Keratinocyte (primary cell): Measurements from ENCODE around the gene ADRA1B. TPM values are rescaled to one million over a fixed set of nuclear protein-coding genes. Genes with fewer than 3 reads are reported as not detected.
A peak's percentile ranks its signal among the peaks of the same experiment; 100 is the strongest.

Experiments
- DNase-seq: peaks from one replicate; pipeline ENCODE4 v3.0.0-alpha.2; 2011; ENCODE audit warnings: low read depth, missing footprints, low spot score
- FAIRE-seq: peaks from 2 replicates; lab custom pipeline; 2011; peaks lifted over from hg19 to GRCh38; lab: Jason Lieb, UNC
- H2AFZ ChIP-seq: 2 replicates; pipeline ENCODE4 v1.6.0; 2012; ENCODE audit warnings: low read length, control low read depth, inconsistent platforms; ENCODE audit not compliant: control insufficient read depth
- H3K27ac ChIP-seq: 2 replicates; pipeline ENCODE4 v1.5.1; 2011; ENCODE audit warnings: low read length; ENCODE audit not compliant: control insufficient read depth, insufficient read depth
- H3K27me3 ChIP-seq: 3 replicates; pipeline ENCODE4 v1.6.0; 2011; ENCODE audit warnings: low read length; ENCODE audit not compliant: control insufficient read depth, insufficient read depth; ENCODE audit errors: extremely low read depth
- H3K36me3 ChIP-seq, 2 experiments: 2 replicates in 1 of 2; 3 replicates in 1 of 2; pipeline ENCODE4 v1.5.1; 2011; ENCODE audit warnings: low read length in 2 of 2, mild to moderate bottlenecking in 1 of 2; ENCODE audit not compliant: control insufficient read depth in 2 of 2, insufficient read depth in 2 of 2; ENCODE audit errors: extremely low read depth in 1 of 2
- H3K4me1 ChIP-seq: 3 replicates; pipeline ENCODE4 v1.5.1; 2011; ENCODE audit warnings: low read length; ENCODE audit not compliant: control insufficient read depth, insufficient read depth; ENCODE audit errors: extremely low read depth
- H3K4me2 ChIP-seq: 3 replicates; pipeline ENCODE4 v1.6.0; 2011; ENCODE audit warnings: low read depth, low read length; ENCODE audit not compliant: control insufficient read depth, insufficient read depth; ENCODE audit errors: extremely low read depth
- H3K4me3 ChIP-seq, 3 experiments: fragments of 200-600 bp in 1 of 3; sonication (generic) in 1 of 3; 2 replicates in 2 of 3; 3 replicates in 1 of 3; pipeline ENCODE4 v1.5.1; 2011 to 2016; ENCODE audit warnings: low read length in 3 of 3, mild to moderate bottlenecking in 3 of 3, control low read depth in 2 of 3, inconsistent platforms in 1 of 3, low read depth in 1 of 3, mixed read lengths in 1 of 3, mixed run types in 1 of 3, moderate library complexity in 1 of 3; ENCODE audit not compliant: control insufficient read depth in 2 of 3, insufficient read depth in 2 of 3; ENCODE audit errors: extremely low read depth in 1 of 3
- H3K79me2 ChIP-seq: 2 replicates; pipeline ENCODE4 v1.6.0; 2012; ENCODE audit warnings: low read length; ENCODE audit not compliant: control insufficient read depth, insufficient read depth
- H3K9ac ChIP-seq: 3 replicates; pipeline ENCODE4 v1.6.0; 2011; ENCODE audit warnings: low read length; ENCODE audit not compliant: control insufficient read depth, insufficient read depth; ENCODE audit errors: extremely low read depth
- H3K9me1 ChIP-seq: 3 replicates; pipeline ENCODE4 v1.6.0; 2011; ENCODE audit warnings: low read length; ENCODE audit not compliant: control insufficient read depth, insufficient read depth; ENCODE audit errors: extremely low read depth
- H3K9me3 ChIP-seq: 2 replicates; pipeline ENCODE4 v1.5.1; 2012; ENCODE audit warnings: low read depth, low read length; ENCODE audit not compliant: control insufficient read depth
- H4K20me1 ChIP-seq: 3 replicates; pipeline ENCODE4 v1.6.0; 2011; ENCODE audit warnings: low read length; ENCODE audit not compliant: control insufficient read depth, insufficient read depth; ENCODE audit errors: extremely low read depth
- CTCF ChIP-seq, 3 experiments: IDR thresholded peaks in 1 of 3; conservative IDR thresholded peaks in 1 of 3; optimal IDR thresholded peaks in 1 of 3; 2 replicates in 2 of 3; 3 replicates in 1 of 3; pipeline versions ENCODE3 to v1.5.1; 2011; ENCODE audit warnings: low read length in 3 of 3, mild to moderate bottlenecking in 3 of 3, moderate library complexity in 2 of 3, control low read depth in 1 of 3, inconsistent platforms in 1 of 3; ENCODE audit not compliant: insufficient read depth in 2 of 3; ENCODE audit errors: extremely low read depth in 1 of 3
- EZH2 ChIP-seq: IDR thresholded peaks from one replicate; pipeline ENCODE4 v1.6.1; 2012; ENCODE audit warnings: inconsistent platforms, mild to moderate bottlenecking, low read length, moderate library complexity
- dilution Hi-C: fragments of 300-500 bp; cut with MboI; formaldehyde crosslinking; loops from one replicate; pipeline ENCODE4 v1.7.0; 2020; ENCODE audit warnings: low sequenced_read_pairs; ENCODE audit not compliant: extremely low pct_ligation_motif_present
- polyA plus RNA-seq, 5 experiments: library from polyadenylated mRNA; depleted of rRNA in 3 of 5; stranded (reverse) in 3 of 5; stranded (forward) in 1 of 5; unstranded in 1 of 5; fragments of >200 nt; gene quantifications; 1 replicate in 1 of 5; 2 replicates in 3 of 5; 3 replicates in 1 of 5; pipeline versions ENCODE4 v1.2.1 to v1.2.3, GENCODE V29; 2011 to 2012; ENCODE audit warnings: missing spikeins in 2 of 5, low read depth in 1 of 5, low replicate concordance in 1 of 5
- small RNA-seq, 3 experiments: library from RNA; depleted of rRNA; stranded (forward); fragments of <200 nt; gene quantifications; one replicate each; pipeline ENCODE3, GENCODE V24; 2012; ENCODE audit warnings: low read depth in 3 of 3, low replicate concordance in 1 of 3; ENCODE audit not compliant: insufficient read length in 3 of 3

Gene ADRA1B
- polyA plus RNA-seq, 1 donor (not counting 4 experiments of a cell fraction or from before 2014, with no cell fraction given): 0.18 TPM

GRCh38 chr5:160020964-160021363, 104.7 kb downstream of the ADRA1B start:
- H3K27me3 ChIP-seq: no peaks in the 10 kb centered on the region
- no peak overlapping the region for H3K4me2 ChIP-seq
- H3K27ac ChIP-seq: no peak overlapping the region
- H3K4me1 ChIP-seq: no peaks in the 10 kb centered on the region
- FAIRE-seq (no peak), DNase-seq (no peak)
- no peaks in the 10 kb centered on the region for H4K20me1 ChIP-seq
- TF ChIP-seq EZH2 (no peak), CTCF (optimal IDR thresholded peaks at IDR 0.05 in 1 of 3, IDR thresholded peaks at IDR 0.05 in 1 of 3, conservative IDR thresholded peaks at IDR 0.05 in 1 of 3; ENCODE audit: extremely low read depth in 1 of 3, insufficient read depth in 2 of 3, low read length in 3 of 3) (no peak)
- peaks cover 4 to 9% of the 10 kb centered on the region in 2 experiments for H3K36me3 ChIP-seq
- no peak overlapping the region for H3K9ac ChIP-seq
- no peaks in the 10 kb centered on the region for H3K9me1 ChIP-seq
- H3K79me2 ChIP-seq: peaks cover 4% of the 10 kb centered on the region
- dilution Hi-C loops: no loop called here
- no peaks in the 10 kb centered on the region for H3K9me3 ChIP-seq
- no peak overlapping the region for H2AFZ ChIP-seq
- no peak overlapping the region for H3K4me3 ChIP-seq

GRCh38 chr5:160021831-160022446, 105.7 kb downstream of the ADRA1B start:
- peaks cover 4% of the 10 kb centered on the region for H3K79me2 ChIP-seq
- DNase-seq (peak; percentile 30), FAIRE-seq (peak; percentile 85)
- H3K9me3 ChIP-seq: no peaks in the 10 kb centered on the region
- no peaks in the 10 kb centered on the region for H4K20me1 ChIP-seq
- no peak overlapping the region for H3K4me2 ChIP-seq
- no peak overlapping the region for H3K9ac ChIP-seq
- H3K36me3 ChIP-seq: peaks cover 4 to 7% of the 10 kb centered on the region in 2 experiments
- TF ChIP-seq CTCF (optimal IDR thresholded peaks at IDR 0.05 in 1 of 3, IDR thresholded peaks at IDR 0.05 in 1 of 3, conservative IDR thresholded peaks at IDR 0.05 in 1 of 3; ENCODE audit: extremely low read depth in 1 of 3, insufficient read depth in 2 of 3, low read length in 3 of 3) (peak; percentile 52 to 65 (median 65)), EZH2 (no peak)
- H3K4me3 ChIP-seq: no peak overlapping the region
- H3K27me3 ChIP-seq: no peaks in the 10 kb centered on the region
- dilution Hi-C loops: no loop called here
- H3K9me1 ChIP-seq: no peaks in the 10 kb centered on the region
- no peaks in the 10 kb centered on the region for H3K4me1 ChIP-seq
- no peak overlapping the region for H3K27ac ChIP-seq
- no peak overlapping the region for H2AFZ ChIP-seq

Small RNA genes lying within 50 kb of the gene (small RNA-seq; reads per million reads assigned to genes)
- gene RF00019: 0 reads per million in 3 experiments

Other genes with a start within 250 kb of the ADRA1B start
- 39.5 to 53.0 TPM (median 51.7 TPM) in 3 replicates for gene TTC1, start 92.7 kb downstream of the ADRA1B start, polyA plus RNA-seq
- gene PWWP2A, start 203.0 kb downstream of the ADRA1B start, polyA plus RNA-seq: 11.6 to 13.1 TPM (median 12.4 TPM) in 3 replicates